HG03066 (cell line): ENCODE data around the gene CDH4.

Experiments
- ATAC-seq: cut with Tn5 transposase; IDR thresholded peaks from one replicate; pipeline ENCODE4 v1.9.1; 2021; ENCODE audit warnings: low read depth; ENCODE audit not compliant: unreplicated experiment

The CDH4 gene

GRCh38 chr20:61712688-61713087 lies 460.6 kb downstream of the CDH4 start:
- ATAC-seq, result no peak

- no peak for ATAC-seq
Observed at GRCh38 chr20:61718361-61719005, 466.4 kb downstream of the CDH4 start.

GRCh38 chr20:61719691-61720347 lies 467.8 kb downstream of the CDH4 start:
- no peak for ATAC-seq

- no peak for ATAC-seq
Observed at GRCh38 chr20:61720348-61720696, 468.3 kb downstream of the CDH4 start.

- no peak for ATAC-seq
Observed at GRCh38 chr20:61722146-61722678, 470.2 kb downstream of the CDH4 start.

GRCh38 chr20:61723529-61724257 lies 471.6 kb downstream of the CDH4 start:
- no peak for ATAC-seq

GRCh38 chr20:61724376-61724775 lies 472.3 kb downstream of the CDH4 start:
- ATAC-seq, result no peak

DNA sequence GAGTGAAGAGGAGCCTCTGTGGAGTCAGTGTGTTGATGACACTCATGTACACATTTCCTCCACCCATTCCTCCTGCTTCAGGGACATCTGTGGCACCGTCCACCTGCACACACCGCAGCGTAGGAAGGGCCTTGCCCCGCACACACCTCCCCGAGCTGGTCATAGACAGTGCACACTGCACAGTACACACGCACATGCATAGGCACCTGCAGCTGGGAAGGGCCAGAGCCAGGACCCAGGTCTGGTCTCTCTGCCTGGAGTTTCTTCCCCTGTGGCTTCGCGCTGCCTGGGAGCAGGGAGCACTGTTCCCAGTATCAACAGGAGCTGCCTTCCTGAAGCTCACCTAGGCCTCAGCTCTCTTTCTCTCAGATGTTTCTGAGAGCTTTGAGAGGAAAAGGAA lies 473.1 kb downstream of the CDH4 start:
- ATAC-seq, result no peak

DNA sequence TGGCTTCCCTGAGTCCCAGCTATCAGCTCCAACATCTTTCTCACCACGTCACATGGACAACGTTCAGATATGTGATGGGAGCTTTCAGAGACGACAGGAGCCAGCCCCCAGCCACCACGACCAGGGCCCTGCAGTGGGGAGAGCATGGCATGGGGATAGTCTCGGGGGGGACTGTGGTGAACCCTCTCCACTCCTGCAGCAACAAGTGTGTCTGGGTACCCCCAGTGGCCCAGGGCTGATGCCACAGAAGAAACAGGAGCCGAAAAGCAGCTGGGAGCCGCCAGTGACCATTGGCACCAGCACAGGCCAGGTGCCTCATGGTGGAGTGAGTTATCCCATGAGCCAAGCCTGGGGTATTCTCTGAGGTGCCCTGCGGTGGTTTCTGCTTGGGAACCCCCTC lies 473.9 kb downstream of the CDH4 start:
- no peak for ATAC-seq

GRCh38 chr20:61726979-61727378 lies 474.9 kb downstream of the CDH4 start:
- ATAC-seq, result no peak

GRCh38 chr20:61727761-61728160 lies 475.7 kb downstream of the CDH4 start:
- no peak for ATAC-seq

GRCh38 chr20:61728326-61728725 lies 476.3 kb downstream of the CDH4 start:
- no peak for ATAC-seq

GRCh38 chr20:61728786-61729770 lies 477.0 kb downstream of the CDH4 start:
- ATAC-seq, result no peak

DNA sequence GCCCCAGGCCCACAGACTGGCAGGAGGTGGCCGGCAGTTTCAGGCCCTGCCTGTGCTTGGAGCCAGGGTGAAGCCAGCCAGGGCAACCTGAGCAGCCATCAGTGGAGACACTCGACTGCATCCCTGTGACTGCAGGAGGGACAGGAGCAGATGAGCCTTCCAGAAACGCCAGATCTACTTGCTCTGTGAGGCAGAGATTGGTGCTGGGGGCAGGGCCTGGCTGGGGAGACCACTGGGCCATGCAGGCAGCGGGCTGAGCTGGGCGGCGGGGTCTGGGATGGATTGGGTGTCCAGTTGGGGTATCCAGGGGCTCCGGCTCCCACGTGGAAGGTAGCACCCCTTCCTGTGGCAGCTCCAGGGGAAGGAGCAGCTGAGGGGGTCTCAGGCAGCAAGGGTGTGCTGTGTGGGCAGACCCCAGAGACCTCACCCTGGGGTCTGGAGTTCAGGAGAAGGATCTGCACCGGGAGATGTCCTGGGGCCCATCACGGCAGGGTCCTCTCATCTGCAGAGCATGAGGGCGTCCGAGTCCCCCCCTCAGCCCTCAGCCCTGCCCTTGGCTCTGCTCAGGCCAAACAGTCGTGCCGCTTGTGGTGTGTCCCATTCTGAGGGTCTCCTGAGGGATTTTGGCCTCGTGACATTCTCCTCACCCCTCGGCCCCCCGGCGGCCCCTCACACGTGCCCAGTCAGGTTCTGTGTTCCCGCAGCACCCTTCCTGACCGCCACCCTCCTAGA lies 478.7 kb downstream of the CDH4 start:
- no peak for ATAC-seq

GRCh38 chr20:61731363-61732181 lies 479.5 kb downstream of the CDH4 start:
- ATAC-seq, result no peak

DNA sequence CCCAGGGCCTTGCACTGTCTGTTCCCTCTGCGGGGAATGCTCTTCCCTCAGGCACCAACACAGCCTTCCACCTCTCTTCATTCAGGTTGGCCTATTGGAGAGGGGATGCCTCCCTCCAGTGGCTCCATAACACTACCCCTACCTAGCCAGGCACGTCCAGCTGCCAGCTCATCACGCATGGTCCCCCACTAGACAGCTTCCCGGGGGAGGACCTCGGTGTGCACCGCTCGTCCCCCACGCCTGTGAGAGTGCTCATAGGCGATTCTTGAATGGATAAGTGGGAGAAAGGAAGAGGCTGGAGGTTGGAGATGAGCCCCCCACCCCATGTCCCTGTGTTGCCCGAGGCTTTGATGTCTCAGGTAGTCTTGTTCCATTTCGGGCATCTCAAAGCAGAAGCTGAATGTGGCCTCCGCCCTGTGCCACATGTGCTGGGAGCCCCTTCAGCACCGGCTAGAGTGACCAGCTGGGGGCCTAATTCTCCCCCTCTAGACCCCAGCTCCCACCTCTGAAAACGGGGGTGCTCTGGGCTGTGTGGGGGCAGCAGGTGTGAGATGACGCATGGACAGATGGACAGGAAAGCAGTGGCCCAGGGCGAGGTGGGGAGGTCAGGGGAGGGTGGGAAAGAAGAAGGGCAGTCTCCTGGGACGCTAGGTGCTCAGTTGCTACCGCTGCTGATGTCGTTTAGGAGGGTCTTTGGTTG lies 480.6 kb downstream of the CDH4 start:
- no peak for ATAC-seq

DNA sequence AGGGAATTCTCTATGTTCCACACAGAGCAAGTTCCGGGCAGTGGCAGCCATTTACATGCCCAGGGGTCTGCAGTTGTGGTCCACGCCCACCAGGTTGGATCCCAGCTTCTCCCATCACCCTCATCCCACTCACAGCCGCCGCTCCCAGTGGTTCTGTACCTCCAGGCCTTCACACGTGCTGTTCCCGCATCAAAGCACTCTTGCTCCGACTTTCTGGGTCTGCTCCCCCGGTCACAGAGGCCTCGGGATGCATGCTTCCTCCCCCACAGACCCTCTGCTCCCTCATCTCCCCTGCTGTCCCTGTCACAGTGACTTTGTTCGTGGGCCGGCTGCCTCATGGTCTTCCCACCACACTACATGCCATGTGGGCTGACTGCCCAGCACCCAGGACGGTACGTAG lies 481.2 kb downstream of the CDH4 start:
- ATAC-seq, result no peak
